SH-SY5Y (cell line): ENCODE data around the gene TSPYL4.

Experiments used
- GATA2 ChIP-seq: IDR thresholded peaks from 2 replicates; pipeline ENCODE4 v1.6.1; 2011; ENCODE audit warnings: mild to moderate bottlenecking, low read depth, low read length
- GATA3 ChIP-seq: IDR thresholded peaks from 2 replicates; pipeline ENCODE4 v1.6.1; 2011; ENCODE audit warnings: low read depth, mild to moderate bottlenecking, low read length, moderate library complexity

- TF ChIP-seq GATA2 (no peak), GATA3 (no peak)
Measured at GRCh38 chr6:116283191-116283590, 29.3 kb upstream of the TSPYL4 start.
